VCaP (cell line): ENCODE data around the gene ZFYVE26.

Source experiments
- H3K27ac ChIP-seq: fragments of 450-650 bp; 2 replicates; pipeline ENCODE4 v1.5.1; 2017
- TF ChIP-seq, protein P1 (sequence below): fragments of 450-650 bp; conservative IDR thresholded peaks from 2 replicates; pipeline ENCODE4 v1.5.1; 2017; ENCODE audit warnings: mild to moderate bottlenecking, moderate library complexity

Gene ZFYVE26

DNA sequence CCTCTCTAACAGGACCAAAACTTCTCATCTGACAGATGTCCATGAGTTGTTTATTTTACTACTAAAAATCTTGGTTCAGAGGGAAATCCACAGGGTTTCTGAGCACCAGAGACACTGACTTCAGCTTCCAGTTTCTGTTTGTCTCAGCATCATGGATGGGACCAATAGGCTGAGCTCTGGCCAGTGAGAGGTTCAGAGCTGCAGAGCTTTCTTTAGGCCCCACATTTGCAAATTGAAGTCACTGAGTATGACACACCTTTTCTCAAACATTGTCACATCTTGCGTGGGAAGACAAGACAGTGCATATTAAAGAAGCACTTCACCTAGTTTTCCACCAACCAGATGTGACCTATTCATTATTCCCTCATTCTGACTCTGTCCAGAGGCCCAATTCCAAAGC lies 69.5 kb downstream of the ZFYVE26 start:
- TF ChIP-seq, protein P1, sequence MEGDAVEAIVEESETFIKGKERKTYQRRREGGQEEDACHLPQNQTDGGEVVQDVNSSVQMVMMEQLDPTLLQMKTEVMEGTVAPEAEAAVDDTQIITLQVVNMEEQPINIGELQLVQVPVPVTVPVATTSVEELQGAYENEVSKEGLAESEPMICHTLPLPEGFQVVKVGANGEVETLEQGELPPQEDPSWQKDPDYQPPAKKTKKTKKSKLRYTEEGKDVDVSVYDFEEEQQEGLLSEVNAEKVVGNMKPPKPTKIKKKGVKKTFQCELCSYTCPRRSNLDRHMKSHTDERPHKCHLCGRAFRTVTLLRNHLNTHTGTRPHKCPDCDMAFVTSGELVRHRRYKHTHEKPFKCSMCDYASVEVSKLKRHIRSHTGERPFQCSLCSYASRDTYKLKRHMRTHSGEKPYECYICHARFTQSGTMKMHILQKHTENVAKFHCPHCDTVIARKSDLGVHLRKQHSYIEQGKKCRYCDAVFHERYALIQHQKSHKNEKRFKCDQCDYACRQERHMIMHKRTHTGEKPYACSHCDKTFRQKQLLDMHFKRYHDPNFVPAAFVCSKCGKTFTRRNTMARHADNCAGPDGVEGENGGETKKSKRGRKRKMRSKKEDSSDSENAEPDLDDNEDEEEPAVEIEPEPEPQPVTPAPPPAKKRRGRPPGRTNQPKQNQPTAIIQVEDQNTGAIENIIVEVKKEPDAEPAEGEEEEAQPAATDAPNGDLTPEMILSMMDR, result no peak
- H3K27ac ChIP-seq, result no peak overlapping the region

DNA sequence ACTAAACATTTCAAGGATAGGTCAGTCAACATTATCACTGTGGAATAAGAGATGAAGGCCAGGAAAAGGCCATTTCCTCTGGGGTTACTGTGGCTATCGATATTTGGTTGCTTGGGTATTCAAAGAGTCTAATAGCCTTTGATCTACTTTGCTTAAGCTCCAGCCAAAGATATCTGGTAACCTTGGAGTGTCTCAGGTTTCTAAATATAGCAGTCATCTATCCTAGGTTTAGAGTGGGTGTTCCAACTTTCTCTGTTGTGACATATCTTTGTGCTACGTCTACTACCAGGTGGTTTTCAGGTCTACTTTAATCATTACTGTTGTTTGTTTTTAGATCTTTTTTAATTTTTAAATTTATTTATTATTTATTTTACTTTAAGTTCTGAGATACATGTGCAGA lies 72.3 kb downstream of the ZFYVE26 start:
- H3K27ac ChIP-seq, result no peak overlapping the region
- TF ChIP-seq, protein P1, result no peak

DNA sequence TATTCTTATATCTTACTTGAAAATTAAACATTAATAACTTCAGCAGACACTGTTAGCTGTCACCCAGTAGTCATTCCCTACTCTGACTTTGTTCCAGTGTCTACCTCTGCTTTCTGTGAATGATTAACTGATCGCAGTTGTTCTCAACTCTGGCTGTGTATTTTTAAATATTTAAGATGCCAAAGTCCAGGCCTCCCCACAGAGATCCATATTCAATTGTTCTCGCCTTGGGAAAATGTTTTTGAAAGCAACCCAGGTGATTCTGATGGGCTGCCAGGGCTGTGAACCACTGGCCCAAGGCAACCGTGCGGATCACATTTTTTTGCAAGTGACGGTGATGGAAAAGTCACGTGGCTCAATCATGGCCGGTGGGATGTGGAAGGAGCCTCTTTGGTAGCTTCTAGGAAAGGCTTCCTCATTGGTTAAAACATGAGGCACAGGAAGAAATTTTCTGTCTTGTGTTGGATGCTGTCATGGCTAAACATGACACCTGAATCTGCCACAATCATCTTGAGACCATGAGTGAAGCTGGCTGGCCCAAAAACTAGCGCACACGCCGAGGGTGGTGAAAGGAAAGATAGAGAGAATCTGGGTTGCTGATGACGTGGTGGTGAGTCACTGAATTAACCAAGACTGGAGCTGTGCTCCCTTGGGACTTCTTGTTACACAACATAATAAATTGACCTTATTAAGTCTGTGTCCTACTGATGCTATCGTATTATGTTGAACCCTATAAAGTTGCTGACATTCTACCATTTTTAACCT lies 77.5 kb downstream of the ZFYVE26 start:
- H3K27ac ChIP-seq, result peak overlapping the region; percentile 15; the same call in 1 of the 2 replicates
- TF ChIP-seq, protein P1, result no peak

DNA sequence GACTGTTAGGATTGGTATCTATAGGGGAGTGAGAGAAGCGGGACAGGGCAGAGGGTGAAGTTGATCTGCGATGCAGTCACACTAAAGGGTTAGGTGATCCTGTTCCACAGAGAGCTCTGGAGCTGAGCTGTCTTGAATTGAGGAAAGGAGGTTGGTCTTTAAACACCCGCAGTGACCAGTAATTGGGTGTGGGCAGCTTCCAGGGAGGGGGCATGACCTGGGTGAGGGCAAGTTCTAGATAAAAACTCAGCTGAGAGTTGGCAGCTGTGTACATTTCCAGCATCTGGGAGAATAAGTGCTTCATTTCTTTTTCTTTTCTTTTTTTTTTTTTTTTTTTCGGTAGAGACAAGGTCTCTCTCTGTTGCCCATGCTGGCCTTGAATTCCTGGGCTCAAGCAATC lies 79.6 kb downstream of the ZFYVE26 start:
- H3K27ac ChIP-seq, result no peak overlapping the region
- TF ChIP-seq, protein P1, result no peak

DNA sequence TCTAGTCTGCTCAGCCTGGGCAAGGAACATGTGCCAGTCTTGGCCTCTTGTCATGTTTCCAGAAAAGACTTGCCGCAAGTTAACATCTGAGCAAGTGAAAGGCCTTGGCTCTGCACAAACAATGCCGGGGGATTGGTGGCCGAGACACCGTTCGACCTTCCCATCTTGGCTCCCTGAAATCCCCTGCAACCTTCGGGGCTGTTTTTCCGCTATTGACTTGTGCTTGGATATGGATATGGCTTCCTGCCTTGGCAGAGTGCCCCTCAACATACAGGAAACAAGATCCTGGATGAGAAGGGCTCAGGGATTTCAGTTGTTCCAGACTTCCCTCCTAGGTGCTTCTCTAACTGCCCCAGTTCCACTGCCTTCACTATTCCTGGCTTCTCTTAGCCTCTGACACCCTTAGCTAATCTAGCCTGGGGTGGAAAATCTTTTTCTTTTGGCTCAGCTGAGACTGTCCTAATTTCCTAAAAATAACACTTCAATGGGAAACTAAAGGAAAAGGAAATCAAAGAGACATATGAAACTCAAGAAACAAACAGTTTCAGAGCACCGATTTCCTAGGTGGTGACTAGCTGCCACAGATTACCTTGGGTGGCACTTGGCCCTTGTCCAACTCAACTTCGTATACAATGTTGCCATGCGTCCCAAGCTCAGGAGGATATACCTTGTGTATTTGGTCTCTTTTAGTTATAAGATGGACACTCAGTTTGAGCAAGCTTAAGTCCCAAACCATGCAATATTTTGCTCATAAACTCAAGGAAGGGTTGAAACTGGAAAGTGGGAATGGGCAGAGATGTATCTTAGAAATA lies 80.8 kb downstream of the ZFYVE26 start:
- no peak overlapping the region for H3K27ac ChIP-seq
- TF ChIP-seq, protein P1, result no peak

DNA sequence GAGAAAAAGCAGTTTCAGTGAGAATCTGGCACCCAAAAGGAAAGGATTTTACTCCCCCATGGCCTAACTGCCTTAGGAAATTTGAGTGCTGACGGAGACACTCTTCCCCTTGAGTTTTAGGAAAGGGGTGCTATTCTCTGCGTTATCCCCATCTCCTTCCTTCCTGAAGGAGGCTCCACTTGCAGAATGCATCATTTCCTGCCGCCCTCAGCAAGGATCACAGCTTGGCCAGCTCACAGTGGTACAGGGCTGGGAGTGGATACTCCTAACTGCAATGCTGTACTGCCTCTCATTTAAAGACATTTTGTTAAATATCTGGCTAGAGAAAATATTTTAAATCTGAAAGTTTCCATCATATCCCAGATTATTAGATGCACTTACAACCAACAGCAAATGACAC lies 81.7 kb downstream of the ZFYVE26 start:
- TF ChIP-seq, protein P1, result no peak
- H3K27ac ChIP-seq, result no peak overlapping the region

DNA sequence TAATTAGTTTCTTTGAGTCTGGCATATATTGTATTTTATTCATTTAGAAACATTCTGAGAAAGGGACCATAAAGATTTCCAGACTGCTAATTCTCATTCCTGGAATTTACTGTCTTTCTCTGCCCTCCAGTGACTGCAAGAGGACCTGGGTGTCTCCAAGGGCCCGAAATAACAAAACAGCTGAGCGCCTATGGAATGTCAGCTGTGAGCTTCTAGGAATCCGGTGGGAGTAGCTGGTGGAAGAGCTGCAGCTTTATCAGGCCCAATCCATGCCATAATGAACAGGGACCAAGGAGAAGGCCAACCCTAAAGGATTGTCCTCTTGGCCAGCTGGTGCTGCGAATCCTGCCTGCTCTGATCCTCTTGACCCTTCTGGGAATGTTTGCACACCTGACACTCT lies 82.8 kb downstream of the ZFYVE26 start:
- H3K27ac ChIP-seq, result no peak overlapping the region
- TF ChIP-seq, protein P1, result no peak
